ENCODE data around the gene CST9L. TPM values are rescaled to one million over a fixed set of nuclear protein-coding genes. Genes with fewer than 3 reads are reported as not detected.

Gene CST9L
- total RNA-seq, 1 experiment from 2014 or later: not detected

DNA sequence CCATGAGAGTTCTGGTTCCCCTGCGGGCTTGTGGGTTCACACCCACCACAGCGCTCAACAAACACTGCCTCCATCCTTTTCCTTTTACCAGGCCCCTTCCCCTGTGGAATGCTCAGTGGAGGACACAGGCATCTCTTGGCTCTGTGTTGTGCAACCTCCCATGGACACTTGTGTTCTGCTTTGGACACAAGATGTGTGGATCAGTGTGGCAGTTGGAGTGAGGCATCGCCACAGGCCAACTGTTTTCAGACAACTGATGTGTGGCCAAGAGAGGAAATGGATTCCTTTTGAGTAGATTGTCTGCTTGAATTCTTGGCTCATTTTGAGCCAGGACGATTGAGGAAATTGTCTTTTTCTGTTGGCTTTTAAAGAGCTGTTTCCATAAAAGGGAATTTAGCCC lies 50.6 kb downstream of the CST9L start:
- no peaks in the 10 kb centered on the region for H3K4me1 ChIP-seq
- TF ChIP-seq, protein P1, sequence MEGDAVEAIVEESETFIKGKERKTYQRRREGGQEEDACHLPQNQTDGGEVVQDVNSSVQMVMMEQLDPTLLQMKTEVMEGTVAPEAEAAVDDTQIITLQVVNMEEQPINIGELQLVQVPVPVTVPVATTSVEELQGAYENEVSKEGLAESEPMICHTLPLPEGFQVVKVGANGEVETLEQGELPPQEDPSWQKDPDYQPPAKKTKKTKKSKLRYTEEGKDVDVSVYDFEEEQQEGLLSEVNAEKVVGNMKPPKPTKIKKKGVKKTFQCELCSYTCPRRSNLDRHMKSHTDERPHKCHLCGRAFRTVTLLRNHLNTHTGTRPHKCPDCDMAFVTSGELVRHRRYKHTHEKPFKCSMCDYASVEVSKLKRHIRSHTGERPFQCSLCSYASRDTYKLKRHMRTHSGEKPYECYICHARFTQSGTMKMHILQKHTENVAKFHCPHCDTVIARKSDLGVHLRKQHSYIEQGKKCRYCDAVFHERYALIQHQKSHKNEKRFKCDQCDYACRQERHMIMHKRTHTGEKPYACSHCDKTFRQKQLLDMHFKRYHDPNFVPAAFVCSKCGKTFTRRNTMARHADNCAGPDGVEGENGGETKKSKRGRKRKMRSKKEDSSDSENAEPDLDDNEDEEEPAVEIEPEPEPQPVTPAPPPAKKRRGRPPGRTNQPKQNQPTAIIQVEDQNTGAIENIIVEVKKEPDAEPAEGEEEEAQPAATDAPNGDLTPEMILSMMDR (IDR thresholded peaks at IDR 0.05; ENCODE audit: insufficient read depth in 1 of 2, low read depth in 1 of 2, low read length in 1 of 2, severe bottlenecking in 1 of 2, unreplicated experiment in 1 of 2): no peak
- Mint-ChIP-seq H3K4me3 (ENCODE audit: unreplicated experiment) (no peak overlapping the region), H3K36me3 (ENCODE audit: insufficient read depth, unreplicated experiment) (no peaks in the 10 kb centered on the region), H3K4me1 (ENCODE audit: low read depth, unreplicated experiment) (no peaks in the 10 kb centered on the region), H3K9me3 (ENCODE audit: unreplicated experiment) (no peaks in the 10 kb centered on the region), H3K27ac (ENCODE audit: unreplicated experiment) (no peak overlapping the region), H3K27me3 (ENCODE audit: insufficient read depth, unreplicated experiment) (peaks cover 2% of the 10 kb centered on the region)
- ChIA-PET CTCF (no interaction called here), POLR2A (no interaction called here)
- BruUV-seq (replicated peaks): no TSS peak
- no peak overlapping the region for H3K4me3 ChIP-seq (ENCODE audit: low read depth, low read length)
- H3K9me3 ChIP-seq: no peaks in the 10 kb centered on the region
- no peak for DNase-seq
- intact Hi-C loops (cut with micrococcal nuclease; ENCODE audit: unreplicated experiment): no loop called here
- H3K27me3 ChIP-seq (replicated peaks; ENCODE audit: control insufficient read depth, insufficient read depth, low read length): no peaks in the 10 kb centered on the region
- H3K36me3 ChIP-seq (ENCODE audit: control insufficient read depth, insufficient read depth, low read length): no peaks in the 10 kb centered on the region

DNA sequence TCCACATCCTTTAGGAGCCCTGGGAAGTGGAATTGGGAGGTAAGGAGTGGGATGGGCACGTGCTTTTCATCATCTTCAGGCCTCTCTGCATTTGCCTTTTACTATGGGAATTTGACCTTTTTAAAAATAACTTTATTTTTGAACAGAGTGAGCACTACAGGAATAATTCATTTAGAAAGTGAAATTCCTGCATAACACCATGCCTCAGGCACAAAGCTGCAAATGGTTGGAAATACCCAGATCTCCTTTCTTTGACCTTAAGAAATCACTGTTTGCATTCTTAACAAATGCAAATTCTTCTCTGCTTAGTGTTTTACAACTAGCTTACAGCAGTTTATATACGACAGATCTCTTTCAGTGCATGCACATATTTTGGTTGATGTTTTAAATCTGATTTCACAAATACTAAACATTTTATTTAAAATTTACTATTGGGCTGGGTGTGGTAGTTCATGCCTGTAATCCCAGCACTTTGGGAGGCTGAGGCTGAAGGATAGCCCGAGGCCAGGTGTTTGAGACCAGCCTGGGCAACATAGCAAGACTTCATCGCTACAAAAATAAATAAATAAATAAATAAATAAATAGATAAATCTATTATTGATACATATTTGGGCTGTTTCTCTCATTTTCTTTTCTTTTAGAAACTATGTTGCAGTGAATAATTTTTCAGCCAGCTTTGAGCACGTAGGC lies 52.9 kb downstream of the CST9L start:
- CTCF ChIA-PET: no interaction called here

DNA sequence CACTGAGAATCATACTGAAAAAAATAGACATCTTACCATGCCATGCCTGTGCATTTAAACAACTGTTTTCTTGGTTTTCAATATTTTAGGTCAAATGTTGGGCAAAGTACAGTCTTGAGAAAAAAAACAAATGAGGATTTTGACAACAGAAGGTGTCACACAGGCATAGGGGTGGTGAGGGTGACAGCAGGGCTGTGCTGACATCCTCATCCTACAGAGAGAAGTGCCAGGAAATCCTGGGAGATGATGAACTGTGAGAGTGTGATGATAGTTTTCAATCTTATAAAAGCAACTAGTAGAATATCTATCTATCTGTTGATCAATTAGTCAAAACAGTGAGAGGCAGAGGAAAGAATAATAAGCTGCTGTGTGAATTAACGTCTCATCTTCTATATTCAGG lies 53.4 kb downstream of the CST9L start:
- Mint-ChIP-seq H3K27ac (ENCODE audit: unreplicated experiment) (no peak overlapping the region), H3K4me1 (ENCODE audit: low read depth, unreplicated experiment) (no peaks in the 10 kb centered on the region)
- CTCF ChIA-PET: no interaction called here

More for the DNA sequence above, 52.9 kb downstream of the CST9L start:
- TF ChIP-seq, protein P1 (IDR thresholded peaks at IDR 0.05; ENCODE audit: insufficient read depth in 1 of 2, low read depth in 1 of 2, low read length in 1 of 2, severe bottlenecking in 1 of 2, unreplicated experiment in 1 of 2): no peak
- H3K4me1 Mint-ChIP-seq (ENCODE audit: low read depth, unreplicated experiment): no peaks in the 10 kb centered on the region
- no peak overlapping the region for H3K4me3 Mint-ChIP-seq (ENCODE audit: unreplicated experiment)
- H3K36me3 Mint-ChIP-seq (ENCODE audit: insufficient read depth, unreplicated experiment): no peaks in the 10 kb centered on the region
- no peak overlapping the region for H3K27ac Mint-ChIP-seq (ENCODE audit: unreplicated experiment)
- H3K36me3 ChIP-seq (ENCODE audit: control insufficient read depth, insufficient read depth, low read length): no peaks in the 10 kb centered on the region
- no peaks in the 10 kb centered on the region for H3K27me3 ChIP-seq (replicated peaks; ENCODE audit: control insufficient read depth, insufficient read depth, low read length)
- H3K4me3 ChIP-seq (ENCODE audit: low read depth, low read length): no peak overlapping the region
- no peaks in the 10 kb centered on the region for H3K4me1 ChIP-seq
- no peaks in the 10 kb centered on the region for H3K9me3 Mint-ChIP-seq (ENCODE audit: unreplicated experiment)
- no TSS peak for BruUV-seq (replicated peaks)
- DNase-seq: no peak
- intact Hi-C loops (cut with micrococcal nuclease; ENCODE audit: unreplicated experiment): no loop called here
- peaks cover 6% of the 10 kb centered on the region for H3K27me3 Mint-ChIP-seq (ENCODE audit: insufficient read depth, unreplicated experiment)
- POLR2A ChIA-PET: no interaction called here
- H3K9me3 ChIP-seq: peaks cover 4% of the 10 kb centered on the region; the same call in 1 of the 2 replicates

More for the DNA sequence above, 53.4 kb downstream of the CST9L start:
- H3K9me3 ChIP-seq: peaks cover 4% of the 10 kb centered on the region; the same call in 1 of the 2 replicates
- DNase-seq: no peak
- no TSS peak for BruUV-seq (replicated peaks)
- H3K4me3 ChIP-seq (ENCODE audit: low read depth, low read length): no peak overlapping the region
- POLR2A ChIA-PET: no interaction called here
- no peaks in the 10 kb centered on the region for H3K4me1 ChIP-seq
- TF ChIP-seq, protein P1 (IDR thresholded peaks at IDR 0.05; ENCODE audit: insufficient read depth in 1 of 2, low read depth in 1 of 2, low read length in 1 of 2, severe bottlenecking in 1 of 2, unreplicated experiment in 1 of 2): no peak
- Mint-ChIP-seq H3K27me3 (ENCODE audit: insufficient read depth, unreplicated experiment) (peaks cover 6% of the 10 kb centered on the region), H3K4me3 (ENCODE audit: unreplicated experiment) (no peak overlapping the region), H3K9me3 (ENCODE audit: unreplicated experiment) (no peaks in the 10 kb centered on the region), H3K36me3 (ENCODE audit: insufficient read depth, unreplicated experiment) (no peaks in the 10 kb centered on the region)
- no peaks in the 10 kb centered on the region for H3K36me3 ChIP-seq (ENCODE audit: control insufficient read depth, insufficient read depth, low read length)
- no peaks in the 10 kb centered on the region for H3K27me3 ChIP-seq (replicated peaks; ENCODE audit: control insufficient read depth, insufficient read depth, low read length)
- intact Hi-C loops (cut with micrococcal nuclease; ENCODE audit: unreplicated experiment): no loop called here

Other genes with a start within 250 kb of the CST9L start
- gene NXT1, start 217.7 kb downstream of the CST9L start, total RNA-seq (2022): 33.6 and 34.1 TPM in 2 replicates
- 18.4 and 20.6 TPM in 2 replicates for gene GZF1, start 206.3 kb downstream of the CST9L start, total RNA-seq (2022)
- gene NAPB, start 147.0 kb downstream of the CST9L start, total RNA-seq (2022): 9.4 and 10.1 TPM in 2 replicates
- 0.91 and 0.93 TPM in 2 replicates for gene CSTL1, start 128.8 kb downstream of the CST9L start, total RNA-seq (2022)
- not detected in 2 replicates for gene CST11, start 115.6 kb downstream of the CST9L start, total RNA-seq (2022)
- not detected in 2 replicates for gene CST8, start 77.4 kb downstream of the CST9L start, total RNA-seq (2022)
- gene CST9, start 37.4 kb upstream of the CST9L start, total RNA-seq (2022): not detected in 2 replicates
- 704 and 777 TPM in 2 replicates for gene CST3, start 69.5 kb upstream of the CST9L start, total RNA-seq (2022)
- 2.7 and 4.2 TPM in 2 replicates for gene CST4, start 120.6 kb upstream of the CST9L start, total RNA-seq (2022)
- 319 and 499 TPM in 2 replicates for gene CST1, start 182.5 kb upstream of the CST9L start, total RNA-seq (2022)

Measured in Caco-2 (cell line).